HG02970 (cell line): ENCODE results near the gene TRIP11.

Source experiments
- ATAC-seq: cut with Tn5 transposase; IDR thresholded peaks from one replicate; pipeline ENCODE4 v1.9.1; 2021; ENCODE audit warnings: mild to moderate bottlenecking, moderate library complexity, moderate number of reproducible peaks; ENCODE audit not compliant: unreplicated experiment, low FRiP score

TRIP11 gene

DNA sequence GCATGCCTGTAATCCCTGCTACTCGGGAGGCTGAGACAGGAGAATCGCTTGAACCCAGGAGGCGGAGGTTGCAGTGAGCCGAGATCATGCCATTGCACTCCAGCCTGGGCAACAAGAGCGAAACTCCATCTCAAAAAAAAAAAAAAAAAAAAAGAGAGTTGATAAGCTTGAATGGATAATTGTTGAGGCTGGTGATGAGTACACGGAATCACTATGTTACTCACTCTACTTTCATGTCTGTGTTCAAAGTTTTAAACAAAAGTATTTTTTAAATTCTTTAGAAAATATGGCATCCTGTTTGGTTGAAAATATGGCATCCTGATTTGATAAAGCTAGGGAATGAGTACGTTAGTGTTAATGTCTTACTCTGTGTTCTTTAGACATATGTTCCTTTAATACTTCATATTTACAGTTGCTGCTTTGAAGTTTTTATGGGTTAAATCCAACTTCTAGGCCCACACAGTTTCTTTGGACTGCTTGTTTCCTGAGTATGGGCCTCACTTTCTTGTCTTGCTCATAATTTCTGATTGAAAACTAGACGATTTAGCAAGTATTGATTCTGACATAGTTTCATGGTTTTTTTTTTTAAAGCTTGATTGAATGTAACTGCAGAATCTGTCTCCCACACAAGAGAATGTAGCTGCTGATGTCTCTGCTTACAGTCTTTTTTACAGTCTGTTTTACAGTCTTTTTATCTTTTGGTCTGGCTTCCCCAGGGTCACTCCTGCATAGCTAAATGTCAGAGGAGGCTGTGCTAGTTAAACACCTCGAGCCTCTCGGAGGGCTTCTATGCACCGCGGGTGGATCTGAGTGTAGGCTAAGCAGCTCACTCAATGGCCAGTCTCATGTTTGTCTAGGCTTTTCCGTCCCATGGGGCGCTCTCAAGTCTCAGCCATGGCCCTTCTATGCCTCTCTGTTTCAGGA lies 78.3 kb downstream of the TRIP11 start:
- ATAC-seq = no peak

DNA sequence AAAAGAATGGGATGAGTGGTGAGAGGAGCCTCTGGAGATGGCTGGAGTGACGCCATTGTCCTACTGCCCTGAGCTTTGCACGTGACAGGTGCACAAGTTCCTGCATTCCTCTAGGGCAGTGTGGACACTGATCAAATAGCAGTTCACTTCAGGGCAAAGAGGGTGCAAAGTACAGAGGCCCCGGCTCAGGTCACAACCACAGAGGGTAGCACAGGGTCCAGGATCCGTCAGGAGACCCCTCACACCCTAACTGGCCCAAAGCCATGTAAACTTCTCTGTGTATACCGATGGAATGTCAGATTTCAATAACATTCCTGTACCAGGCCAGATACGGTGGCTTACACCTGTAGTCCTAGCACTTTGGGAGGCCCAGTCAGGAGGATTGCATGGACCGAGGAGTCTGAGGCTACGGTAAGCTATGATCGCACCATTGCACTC lies 82.0 kb downstream of the TRIP11 start:
- no peak for ATAC-seq

DNA sequence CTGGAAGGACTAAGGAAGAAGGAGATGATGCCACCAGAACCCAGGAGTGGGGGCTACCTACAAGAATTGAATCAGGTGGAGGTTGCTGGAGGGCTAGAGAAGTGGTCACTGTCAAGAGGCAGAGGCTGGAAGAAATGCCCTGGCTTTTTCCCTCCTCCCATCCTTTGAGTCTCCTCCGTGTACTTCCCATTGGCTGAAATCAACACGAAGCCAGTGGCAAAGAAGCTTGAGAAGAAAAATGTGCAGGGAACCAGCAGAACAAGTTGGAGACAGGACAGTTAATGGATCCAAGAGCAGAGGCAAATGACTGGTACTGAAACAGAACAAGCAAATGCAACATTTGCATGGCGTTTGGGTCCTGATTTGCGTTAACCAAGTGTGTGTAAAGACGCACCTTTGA lies 83.2 kb downstream of the TRIP11 start:
- ATAC-seq = no peak

DNA sequence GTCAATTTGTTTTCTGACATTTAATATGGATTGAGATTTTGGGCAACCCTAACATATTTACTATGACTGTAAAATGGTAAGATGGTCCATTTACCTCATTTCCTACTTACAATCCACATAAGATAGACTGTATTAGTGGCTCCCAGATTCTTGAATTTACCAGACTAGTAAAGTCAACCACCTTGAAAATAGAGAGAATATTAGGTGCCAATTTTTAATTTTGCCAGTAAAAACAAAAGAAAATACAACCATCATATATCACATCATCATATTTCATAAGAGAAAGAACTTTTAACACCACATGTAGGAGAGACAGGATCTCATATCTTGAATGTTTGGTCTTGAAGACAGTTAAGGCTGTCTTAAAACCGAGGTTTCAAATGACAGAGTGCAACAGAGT lies 84.7 kb downstream of the TRIP11 start:
- ATAC-seq = no peak

DNA sequence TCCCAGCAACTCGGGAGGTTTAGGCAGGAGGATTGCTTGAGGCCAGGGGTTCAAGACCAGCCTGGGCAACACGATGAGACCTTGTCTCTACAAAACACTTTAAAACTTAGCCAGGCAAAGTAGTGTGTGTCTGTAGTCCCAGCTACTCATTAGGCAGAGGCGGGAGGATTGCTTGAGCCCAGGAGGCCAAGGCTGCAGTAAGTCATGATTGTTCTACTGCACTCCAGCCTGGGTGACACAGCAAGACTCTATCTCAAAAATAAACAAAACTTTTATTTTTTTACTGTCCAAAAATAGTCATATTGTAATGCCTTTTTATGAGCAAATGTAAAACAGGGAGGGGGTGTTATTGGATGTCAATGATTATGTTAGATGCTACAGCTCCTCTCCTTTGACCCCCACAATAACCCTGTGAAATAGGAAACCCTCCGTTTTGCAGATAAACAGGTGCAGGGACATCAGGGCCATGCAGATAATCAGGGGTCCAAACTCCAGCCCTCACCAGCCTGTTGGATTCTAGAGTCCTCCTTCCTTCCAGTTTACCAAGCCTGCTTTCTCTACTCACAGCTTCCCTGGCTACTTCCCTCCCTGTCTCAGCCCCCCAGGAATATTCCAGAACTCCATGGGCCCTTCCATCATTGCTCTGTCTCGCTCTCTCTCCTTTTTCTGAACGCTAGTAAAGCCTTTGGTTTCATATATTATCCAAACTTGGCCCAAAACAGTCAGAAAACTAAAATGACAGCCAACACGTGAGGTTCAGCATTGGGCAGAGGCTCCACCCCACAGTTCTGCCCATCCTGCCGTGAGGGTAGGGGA lies 86.5 kb downstream of the TRIP11 start:
- no peak for ATAC-seq

DNA sequence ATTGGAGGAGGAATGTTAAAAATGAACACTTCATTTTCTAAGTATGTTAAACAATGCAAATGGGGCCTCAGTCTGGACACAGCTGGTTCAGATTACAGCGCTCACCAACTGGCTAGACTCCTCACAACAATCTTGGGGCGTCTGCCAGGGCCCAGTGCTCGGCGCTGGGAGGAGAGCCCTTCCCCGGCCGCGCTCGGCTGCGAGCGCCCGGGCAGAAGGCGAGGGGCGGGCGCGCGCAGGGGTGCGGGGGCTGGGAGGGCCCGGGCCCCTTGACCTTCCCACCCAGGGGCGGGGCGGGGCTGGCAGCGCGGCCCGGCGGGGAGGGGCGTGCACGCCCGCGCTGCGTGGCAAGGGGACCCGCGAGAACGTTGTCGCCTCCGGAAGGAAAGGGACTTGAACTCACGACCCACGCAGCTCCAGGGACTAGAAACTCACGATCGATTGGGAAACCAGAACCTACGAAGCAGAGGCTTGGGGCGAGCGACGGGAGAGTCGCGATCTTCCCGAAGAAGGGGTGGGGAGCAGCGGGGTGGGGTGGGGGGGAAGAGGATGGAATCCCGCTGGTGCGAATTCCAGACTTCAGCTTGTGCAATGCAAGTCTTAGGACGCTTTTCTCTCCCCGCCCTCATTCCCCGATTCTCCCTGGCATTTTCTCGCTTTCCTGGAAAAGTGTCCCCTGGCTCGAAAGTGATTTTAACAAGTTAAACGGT lies 92.2 kb downstream of the TRIP11 start, which contains the start of gene FBLN5:
TSS of gene FBLN5 (minus strand) at position 220 of the 710 bp plus-strand sequence. CDS start 465 bp downstream, outside the sequence.
- ATAC-seq = no peak

DNA sequence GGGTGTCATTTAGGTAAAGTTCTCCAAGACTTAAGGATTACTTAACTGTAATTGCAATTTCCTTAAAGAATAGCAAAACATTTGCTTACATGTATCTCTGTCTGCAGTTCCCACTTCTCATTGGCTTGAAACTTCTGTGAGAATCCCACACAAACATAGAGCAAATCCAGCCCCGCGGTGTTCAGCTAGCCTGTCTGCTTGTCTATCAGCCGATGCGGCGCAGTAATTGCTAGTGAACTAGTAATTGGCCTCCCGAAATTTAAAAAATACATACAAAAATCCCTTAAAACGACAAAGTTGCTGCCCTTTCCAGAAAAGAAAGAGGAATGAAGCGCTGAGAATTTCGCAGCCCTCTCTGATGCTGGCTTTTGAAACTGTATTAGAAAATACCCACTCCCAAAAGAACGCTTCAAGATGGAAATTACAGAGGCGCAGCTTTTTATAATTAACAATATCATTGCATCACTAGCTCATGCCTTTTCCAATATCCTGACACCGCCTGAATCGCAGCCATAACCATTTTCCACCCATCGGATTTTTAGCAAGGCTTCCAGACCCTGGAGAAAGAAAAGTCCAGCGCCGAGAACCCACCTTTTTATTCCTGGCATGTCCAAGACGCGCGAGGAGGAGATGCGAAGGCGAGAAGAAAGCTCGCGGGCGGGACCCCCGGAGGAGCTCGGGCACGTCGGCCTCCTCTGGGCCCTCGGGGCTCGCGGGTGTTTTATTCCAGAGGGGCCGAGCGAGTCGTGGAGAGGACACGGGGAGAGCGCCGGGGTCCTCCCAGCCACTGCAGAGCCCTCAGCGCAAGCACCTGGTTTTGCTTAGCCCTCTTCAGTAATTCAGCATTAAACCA lies 93.0 kb downstream of the TRIP11 start:
- no peak for ATAC-seq

DNA sequence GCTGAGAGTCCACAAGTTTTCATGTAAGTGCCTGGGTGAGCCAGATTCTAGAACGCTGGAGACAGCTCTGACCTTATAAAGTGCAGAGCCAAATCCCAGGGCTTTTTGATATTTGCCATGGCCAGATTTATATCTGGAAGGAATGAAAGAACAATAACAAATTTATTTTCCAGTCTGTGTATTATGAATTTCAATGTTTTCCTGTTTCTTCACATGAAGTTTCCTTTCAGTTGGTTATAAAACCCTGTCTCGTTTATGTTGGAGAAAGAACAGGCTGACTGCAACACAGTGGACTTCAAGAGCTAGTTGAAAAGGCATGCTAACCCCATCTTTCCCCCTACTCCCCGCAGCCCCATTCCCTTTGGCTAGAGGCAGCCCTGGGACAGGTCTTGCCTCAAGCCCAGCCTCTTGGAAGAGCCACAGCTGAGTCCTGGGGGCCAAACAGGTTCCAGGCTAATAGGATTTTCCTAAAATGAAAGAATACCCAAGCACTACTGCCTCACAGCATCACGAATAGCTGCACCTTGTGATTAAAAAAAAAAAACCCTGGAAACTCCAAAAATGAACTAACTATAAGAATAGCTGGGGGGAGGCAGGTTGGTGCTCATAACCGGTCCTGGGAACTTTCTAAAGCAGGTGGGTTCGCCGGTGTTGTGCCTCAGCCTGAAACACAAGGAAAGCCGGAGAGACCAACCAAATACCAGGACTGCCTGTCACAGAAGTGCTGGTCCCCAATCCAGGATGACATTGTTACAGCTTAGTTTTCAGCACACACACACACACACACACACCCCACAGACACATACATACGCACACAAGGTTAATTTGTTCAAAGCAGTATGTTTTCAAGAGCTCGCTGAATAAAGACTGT lies 93.9 kb downstream of the TRIP11 start:
- ATAC-seq = no peak

DNA sequence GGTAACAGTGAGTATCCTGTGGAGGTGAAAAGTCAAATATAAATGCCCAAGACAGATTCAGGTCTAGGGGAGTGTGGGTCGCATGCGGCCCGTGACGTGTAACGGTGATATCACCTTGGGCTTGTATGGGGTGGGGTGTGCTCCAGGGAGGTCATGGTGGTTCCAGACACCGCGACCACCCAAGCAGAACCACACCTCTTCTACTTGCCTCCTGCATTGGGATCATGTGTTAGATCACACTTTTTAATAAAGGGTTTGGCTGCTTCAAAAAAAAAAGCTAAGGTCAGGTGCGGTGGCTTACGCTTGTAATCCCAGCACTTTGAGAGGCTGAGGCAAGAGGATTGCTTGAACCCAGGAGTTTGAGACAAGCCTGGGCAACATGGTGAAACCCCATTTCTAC lies 96.9 kb downstream of the TRIP11 start:
- no peak for ATAC-seq

DNA sequence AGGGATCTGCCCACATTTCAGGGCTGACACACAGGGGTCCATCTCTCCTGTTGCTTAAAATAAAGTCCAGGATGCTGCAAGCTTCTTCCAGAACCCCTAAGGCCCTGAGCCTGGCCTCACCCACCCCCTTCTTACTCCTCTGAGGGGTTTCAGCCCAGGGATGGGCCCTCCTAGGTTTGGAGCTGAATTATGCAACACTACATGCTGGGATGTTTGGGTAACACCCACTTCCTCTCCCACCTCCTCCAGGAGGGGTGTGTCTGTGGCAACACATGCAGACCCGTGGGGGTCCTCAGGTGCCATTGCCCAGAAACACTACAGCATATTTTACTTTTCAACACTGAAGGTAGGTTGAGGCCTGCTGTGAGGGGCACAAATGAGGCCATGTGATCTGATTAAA lies 97.7 kb downstream of the TRIP11 start:
- no peak for ATAC-seq

DNA sequence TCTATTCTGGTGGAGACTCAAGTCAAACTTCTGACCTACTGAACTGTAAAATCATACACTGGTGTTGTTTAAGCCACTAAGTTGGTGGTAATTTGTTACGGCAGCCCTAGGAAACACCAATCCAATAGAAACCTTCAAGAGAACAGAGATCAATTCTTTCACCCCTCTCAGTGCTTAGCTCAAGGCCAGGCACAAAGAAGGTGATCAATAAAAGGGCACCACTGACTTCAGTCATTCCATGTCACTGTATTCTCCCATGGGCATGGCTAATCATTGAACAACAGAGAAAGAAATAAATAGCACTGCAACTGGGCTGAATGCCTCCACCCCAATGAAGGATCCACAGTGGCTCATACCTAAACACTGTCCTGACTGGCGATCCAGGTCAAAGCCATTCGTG lies 99.7 kb downstream of the TRIP11 start:
- ATAC-seq = no peak

DNA sequence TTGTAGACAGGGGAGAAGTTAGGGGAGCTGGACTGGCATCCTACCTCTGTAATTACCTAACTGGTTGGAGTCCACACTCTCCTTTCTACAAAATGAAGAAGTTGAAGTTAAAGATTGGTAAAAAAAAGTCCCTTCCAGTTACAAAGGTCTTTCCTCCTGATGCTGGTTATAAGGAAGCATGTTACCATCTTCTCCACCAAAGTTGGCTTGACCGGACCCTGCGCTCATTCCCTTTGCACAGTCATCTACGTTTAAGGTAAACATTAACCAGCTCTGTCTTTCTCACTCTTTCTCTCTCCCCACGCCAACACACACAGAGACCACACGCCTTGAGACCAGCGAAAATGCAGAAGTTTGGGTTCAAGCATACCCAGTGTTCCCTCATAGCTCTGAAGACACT lies 104.3 kb downstream of the TRIP11 start:
- ATAC-seq = no peak

DNA sequence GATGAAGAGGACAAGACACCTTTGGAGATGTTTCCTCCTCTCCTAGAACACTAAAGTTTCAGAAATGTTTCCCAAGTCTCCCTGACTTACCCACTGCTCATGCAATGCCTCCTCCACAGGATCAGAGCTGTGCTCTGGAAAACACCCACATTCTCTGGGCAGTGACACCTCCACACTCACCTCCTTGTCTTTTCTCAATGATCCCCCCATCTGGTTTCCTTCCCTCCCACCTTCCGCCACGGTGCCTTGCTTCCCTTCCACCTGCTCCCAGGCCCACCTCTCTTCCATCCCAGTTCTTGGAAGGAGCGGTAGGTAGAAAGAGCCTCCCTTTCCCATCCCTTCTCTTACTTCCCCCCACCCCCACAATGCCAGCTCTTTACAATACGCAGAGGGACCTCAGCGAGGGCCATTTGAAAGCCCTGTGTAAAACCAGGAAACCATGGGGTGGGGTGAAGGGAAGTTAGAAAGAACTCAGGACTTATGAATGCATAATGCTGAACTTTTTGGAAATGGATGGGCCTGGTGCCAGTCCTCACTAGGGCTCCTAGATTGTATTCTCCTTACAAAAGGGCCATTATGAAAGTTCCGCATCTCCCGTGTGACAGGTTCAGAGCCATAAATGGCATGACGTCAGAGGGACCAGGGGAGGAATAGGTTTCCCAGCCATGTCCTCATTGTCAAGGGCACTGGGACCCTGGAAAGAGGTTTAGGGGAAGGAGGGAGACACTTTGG lies 105.1 kb downstream of the TRIP11 start:
- no peak for ATAC-seq

DNA sequence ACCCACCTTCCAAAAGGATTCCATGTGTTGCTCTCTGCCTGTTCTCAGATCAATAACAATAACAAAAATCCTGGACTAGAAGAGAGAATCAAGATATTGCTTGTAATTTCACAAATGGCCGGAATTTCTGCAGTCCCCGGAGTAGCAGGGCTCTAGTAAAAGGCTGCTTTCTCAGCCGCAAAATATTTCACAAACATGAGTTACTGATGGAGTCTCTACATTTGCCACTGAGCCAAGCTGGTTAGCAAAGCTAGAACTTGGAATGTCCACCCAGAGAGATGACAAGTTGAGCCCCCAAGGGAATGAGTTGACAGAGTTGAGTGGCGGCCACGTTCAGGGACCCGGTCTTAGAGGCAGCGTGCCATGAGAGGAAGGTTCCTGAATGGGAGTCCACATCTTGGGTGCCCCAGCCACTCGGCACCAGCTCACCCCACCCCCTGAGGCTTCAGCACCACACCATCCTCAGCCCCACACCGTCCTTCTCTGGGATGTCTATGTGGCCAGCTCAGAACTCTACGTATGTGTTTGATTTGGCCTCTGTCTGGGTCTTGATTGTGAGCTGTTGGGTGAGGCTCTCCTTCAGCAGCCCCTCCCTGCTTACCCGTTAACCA lies 108.3 kb downstream of the TRIP11 start:
- no peak for ATAC-seq

DNA sequence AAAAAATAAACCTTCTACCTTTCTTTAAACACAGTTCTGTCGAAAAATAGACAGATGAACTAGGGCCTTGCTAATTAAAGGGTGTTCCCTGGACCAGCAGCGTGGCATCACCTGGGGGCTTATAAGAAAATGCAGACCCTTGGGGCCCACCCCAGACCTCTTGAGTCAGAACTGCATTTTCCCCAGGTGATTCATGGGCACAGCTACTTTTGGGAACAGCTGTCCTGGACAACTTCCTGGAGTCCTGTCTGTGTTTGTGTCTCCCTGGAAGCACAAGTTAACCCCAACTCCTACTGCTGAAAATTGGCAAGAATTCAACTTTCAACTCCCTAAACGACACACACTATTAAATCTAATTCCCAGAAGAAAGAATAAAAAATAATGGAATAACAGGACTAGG lies 110.2 kb downstream of the TRIP11 start:
- no peak for ATAC-seq

DNA sequence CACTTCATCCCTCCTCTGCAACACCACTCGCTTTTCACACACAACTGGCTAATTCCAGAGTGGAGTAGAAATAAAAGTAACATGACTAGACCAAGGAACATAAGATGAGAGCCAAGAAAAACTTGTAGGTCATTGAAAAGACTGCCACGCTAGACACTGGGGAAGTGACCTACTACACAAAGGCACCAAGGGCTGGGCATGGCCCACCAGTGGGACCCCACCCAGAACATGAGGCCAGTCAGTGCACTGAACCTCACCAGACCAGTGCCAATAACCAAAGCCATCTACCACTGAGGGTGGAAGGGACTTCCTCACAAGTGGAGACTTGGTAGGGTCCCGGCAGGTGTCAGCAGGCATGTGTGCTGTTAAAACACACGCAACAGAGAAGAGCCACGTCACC lies 112.1 kb downstream of the TRIP11 start:
- ATAC-seq = no peak

DNA sequence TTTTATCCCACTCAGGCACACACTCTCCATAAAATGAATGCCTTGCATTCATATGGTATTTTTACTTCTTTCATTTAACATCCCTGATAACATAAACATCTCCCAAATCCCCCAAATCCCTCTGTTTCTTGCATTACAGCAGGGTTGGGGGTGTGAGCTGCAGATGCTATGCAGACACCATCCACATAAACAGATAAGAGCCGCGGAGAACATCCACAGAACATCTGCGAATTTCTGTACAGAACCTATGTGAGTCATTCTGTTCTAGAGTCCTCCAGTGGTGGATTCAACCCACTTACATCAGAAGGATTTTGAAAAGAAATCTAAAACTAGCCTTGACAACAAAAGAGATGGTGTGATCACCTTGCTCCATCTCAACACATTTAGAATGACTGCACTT lies 112.7 kb downstream of the TRIP11 start:
- no peak for ATAC-seq
